ENCODE data around the gene NOC2L.

- no peak for TF ChIP-seq CTCF (IDR thresholded peaks at IDR 0.05 in 4 of 5, conservative IDR thresholded peaks at IDR 0.05 in 1 of 5)
- TF ChIP-seq POLR2A (IDR thresholded peaks at IDR 0.05), result no peak
Measured at GRCh38 chr1:963746-964525, 4.9 kb upstream of the NOC2L start.

All from gastrocnemius medialis (tissue), 4 donors.